Activated T-helper 17 cell treated with anti-CD3 and anti-CD28 coated beads, Interleukin-2, amount 50 U/mL, for 72 hours (primary cell): ENCODE data around the gene ABCB11. TPM values are rescaled to one million over a fixed set of nuclear protein-coding genes. Genes with fewer than 3 reads are reported as not detected.
"Not testable (repeated sequence)": the region's sequence is repeated elsewhere in the genome, so short reads cannot be mapped to it uniquely, and the experiment has no call there.

Source experiments
- ATAC-seq: fragments of 150-1000 bp; cut with Tn5 transposase; replicated peaks from 2 replicates; pipeline ENCODE4 v1.10.0; 2021; ENCODE audit warnings: mild to moderate bottlenecking, moderate library complexity
- H3K27ac Mint-ChIP-seq: one replicate; pipeline ENCODE4 v1.8.0; 2022; ENCODE audit warnings: mixed read lengths
- H3K27me3 Mint-ChIP-seq: one replicate; pipeline ENCODE4 v1.8.0; 2022; ENCODE audit warnings: mixed read lengths
- H3K36me3 Mint-ChIP-seq: one replicate; pipeline ENCODE4 v1.8.0; 2022; ENCODE audit warnings: low read depth, mild to moderate bottlenecking, mixed read lengths
- H3K4me1 Mint-ChIP-seq: one replicate; pipeline ENCODE4 v1.8.0; 2022; ENCODE audit warnings: mixed read lengths
- H3K4me3 Mint-ChIP-seq: one replicate; pipeline ENCODE4 v1.8.0; 2022; ENCODE audit warnings: mild to moderate bottlenecking, mixed read lengths
- H3K9me3 Mint-ChIP-seq: one replicate; pipeline ENCODE4 v1.8.0; 2022; ENCODE audit warnings: mixed read lengths
- total RNA-seq, 2 donors: library from RNA; stranded (reverse); gene quantifications; one replicate each; pipeline ENCODE4 v1.2.3, GENCODE V29; 2022

ABCB11 gene
- total RNA-seq: not detected

DNA sequence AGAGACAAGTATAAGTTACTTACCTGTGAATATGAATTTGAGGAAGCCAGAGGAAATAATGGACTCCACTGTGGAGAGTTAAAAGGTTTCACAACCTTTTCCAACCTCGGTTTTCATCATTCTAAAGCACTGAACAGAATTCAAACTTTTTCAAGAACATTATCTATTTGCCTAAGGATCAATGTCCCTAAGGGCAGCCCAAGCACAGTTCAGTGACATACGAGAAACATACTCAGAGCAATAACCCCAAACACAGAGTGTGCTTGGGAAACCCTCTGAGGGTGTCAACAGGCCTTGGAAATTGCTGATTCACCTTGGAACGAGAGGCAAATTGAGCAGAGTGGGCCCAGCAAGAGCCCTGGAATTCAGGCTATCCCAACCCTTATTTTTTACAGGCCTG, at the start of gene ABCB11:
TSS of gene ABCB11 (minus strand) at position 123 of the 400 bp plus-strand sequence. CDS start 13,199 bp downstream, outside the sequence.
- Mint-ChIP-seq H3K27me3 (no peaks in the 10 kb centered on the region), H3K4me3 (no peak within 1 kb of the TSS), H3K36me3 (no peaks in the 10 kb centered on the region), H3K27ac (no peak within 1 kb of the TSS), H3K9me3 (peaks cover 5% of the 10 kb centered on the region), H3K4me1 (no peaks in the 10 kb centered on the region)
- ATAC-seq: no peak

DNA sequence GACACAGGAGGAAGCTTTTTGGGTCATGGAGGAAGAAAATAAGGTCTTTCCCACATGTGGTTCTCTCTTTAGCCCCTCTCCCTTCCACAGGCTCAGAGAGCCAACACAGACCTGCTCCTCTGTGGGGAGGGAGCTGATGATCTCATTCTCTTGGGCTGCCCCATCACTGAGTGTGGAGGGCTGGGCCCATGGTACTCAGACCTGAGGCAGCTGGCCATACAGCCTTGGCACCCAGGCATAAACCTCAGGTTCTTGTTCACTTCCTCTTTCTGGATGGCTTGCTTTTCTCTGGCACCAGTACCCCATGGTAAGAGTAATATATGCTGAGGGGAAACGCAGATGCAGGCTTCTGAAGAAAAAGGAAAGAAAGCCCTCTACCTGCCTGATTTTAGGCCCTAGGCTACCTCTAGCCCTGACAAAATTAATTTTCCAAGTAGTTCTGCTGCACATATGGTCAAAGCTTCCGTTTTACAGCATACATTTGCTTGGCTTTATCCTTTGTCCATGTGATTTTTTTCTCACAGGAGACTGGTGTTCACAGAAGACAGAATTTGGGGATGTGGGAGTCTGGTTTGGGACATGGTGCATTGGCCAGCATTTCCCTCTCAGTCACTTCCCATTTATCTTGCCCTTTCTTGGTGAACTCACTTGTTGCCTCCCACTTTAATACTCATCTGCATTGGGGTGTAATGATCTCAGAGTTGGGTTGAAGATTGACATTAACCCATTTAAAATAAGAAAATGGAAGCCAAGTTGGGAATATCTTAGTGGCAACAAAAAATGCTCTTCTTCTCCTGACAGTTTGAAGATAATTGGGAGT, 49.3 kb upstream of the ABCB11 start:
- no peaks in the 10 kb centered on the region for H3K4me1 Mint-ChIP-seq
- no peak overlapping the region for H3K27ac Mint-ChIP-seq
- H3K27me3 Mint-ChIP-seq: no peaks in the 10 kb centered on the region
- no peak for ATAC-seq
- H3K9me3 Mint-ChIP-seq: no peaks in the 10 kb centered on the region
- no peaks in the 10 kb centered on the region for H3K36me3 Mint-ChIP-seq
- H3K4me3 Mint-ChIP-seq: no peak overlapping the region

- no peak overlapping the region for H3K27ac Mint-ChIP-seq
- no peak for ATAC-seq
- H3K4me1 Mint-ChIP-seq: peaks cover 5% of the 10 kb centered on the region
- H3K4me3 Mint-ChIP-seq: no peak overlapping the region
- H3K9me3 Mint-ChIP-seq: no peaks in the 10 kb centered on the region
- H3K36me3 Mint-ChIP-seq: no peaks in the 10 kb centered on the region
- no peaks in the 10 kb centered on the region for H3K27me3 Mint-ChIP-seq
These were observed 46.6 kb upstream of the ABCB11 start for GRCh38 chr2:169077674-169078240.

- H3K36me3 Mint-ChIP-seq: no peaks in the 10 kb centered on the region
- H3K9me3 Mint-ChIP-seq: no peaks in the 10 kb centered on the region
- H3K27me3 Mint-ChIP-seq: peaks cover 3% of the 10 kb centered on the region
- peak overlapping the region; percentile 91 for H3K27ac Mint-ChIP-seq
- ATAC-seq: peak; percentile 81
- peak overlapping the region; percentile 37 for H3K4me3 Mint-ChIP-seq
- H3K4me1 Mint-ChIP-seq: peaks cover 8% of the 10 kb centered on the region
These were observed 43.0 kb upstream of the ABCB11 start for GRCh38 chr2:169073963-169074751.

DNA sequence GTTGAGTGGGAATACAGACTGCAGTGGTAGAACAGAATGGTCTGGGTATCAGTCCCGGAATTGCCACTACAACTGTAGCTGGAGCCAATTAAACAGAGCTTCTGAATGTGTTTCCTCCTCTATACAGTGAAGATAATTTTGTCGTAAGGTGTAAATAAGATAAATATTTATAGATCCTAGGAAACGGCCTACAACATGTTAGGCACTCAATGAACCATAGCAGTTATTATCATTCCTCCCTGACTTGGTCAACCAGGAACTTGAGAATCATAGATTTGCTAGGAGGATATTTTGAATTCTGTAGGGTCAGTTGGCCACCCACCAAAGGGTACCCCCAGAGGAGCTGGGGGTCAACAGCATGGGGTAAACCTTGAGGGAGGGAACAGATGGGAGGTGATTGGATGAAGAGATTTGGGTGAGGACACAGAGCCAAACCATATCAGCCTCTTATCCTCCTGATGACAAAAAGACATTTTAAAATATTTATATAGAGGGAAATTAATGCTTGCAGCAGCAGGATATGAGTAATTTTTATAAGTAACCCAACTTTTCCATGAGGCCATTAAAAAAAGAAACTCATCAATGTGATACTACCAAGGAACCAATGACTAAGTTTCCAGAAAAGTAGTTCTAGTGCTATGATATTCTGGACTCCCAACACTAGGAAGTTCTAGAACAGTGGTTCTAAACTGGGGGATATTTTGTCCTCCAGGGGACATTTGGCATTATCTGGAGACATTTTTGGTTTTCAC, 42.3 kb upstream of the ABCB11 start:
- peaks cover 3% of the 10 kb centered on the region for H3K27me3 Mint-ChIP-seq
- H3K9me3 Mint-ChIP-seq: no peaks in the 10 kb centered on the region
- peak overlapping the region; percentile 37 for H3K4me3 Mint-ChIP-seq
- peaks cover 9% of the 10 kb centered on the region for H3K4me1 Mint-ChIP-seq
- ATAC-seq: peak; percentile 41
- H3K27ac Mint-ChIP-seq: peak overlapping the region; percentile 91
- no peaks in the 10 kb centered on the region for H3K36me3 Mint-ChIP-seq

GRCh38 chr2:169072163-169072925, 41.2 kb upstream of the ABCB11 start:
- H3K27ac Mint-ChIP-seq: peak overlapping the region; percentile 91
- peak overlapping the region; percentile 38 for H3K4me3 Mint-ChIP-seq
- H3K36me3 Mint-ChIP-seq: no peaks in the 10 kb centered on the region
- H3K4me1 Mint-ChIP-seq: peaks cover 9% of the 10 kb centered on the region
- no peak for ATAC-seq
- H3K27me3 Mint-ChIP-seq: peaks cover 3% of the 10 kb centered on the region
- no peaks in the 10 kb centered on the region for H3K9me3 Mint-ChIP-seq

GRCh38 chr2:169071455-169071854, 40.3 kb upstream of the ABCB11 start:
- no peak for ATAC-seq
- H3K27ac Mint-ChIP-seq: no peak overlapping the region
- peaks cover 3% of the 10 kb centered on the region for H3K27me3 Mint-ChIP-seq
- no peaks in the 10 kb centered on the region for H3K9me3 Mint-ChIP-seq
- H3K4me1 Mint-ChIP-seq: peaks cover 9% of the 10 kb centered on the region
- no peaks in the 10 kb centered on the region for H3K36me3 Mint-ChIP-seq
- no peak overlapping the region for H3K4me3 Mint-ChIP-seq

- H3K36me3 Mint-ChIP-seq: no peaks in the 10 kb centered on the region
- peaks cover 3% of the 10 kb centered on the region for H3K27me3 Mint-ChIP-seq
- peak overlapping the region; percentile 49 for H3K4me3 Mint-ChIP-seq
- no peak for ATAC-seq
- no peaks in the 10 kb centered on the region for H3K9me3 Mint-ChIP-seq
- H3K4me1 Mint-ChIP-seq: peaks cover 9% of the 10 kb centered on the region
- peak overlapping the region; percentile 58 for H3K27ac Mint-ChIP-seq
These were observed 38.7 kb upstream of the ABCB11 start for GRCh38 chr2:169069833-169070232.

DNA sequence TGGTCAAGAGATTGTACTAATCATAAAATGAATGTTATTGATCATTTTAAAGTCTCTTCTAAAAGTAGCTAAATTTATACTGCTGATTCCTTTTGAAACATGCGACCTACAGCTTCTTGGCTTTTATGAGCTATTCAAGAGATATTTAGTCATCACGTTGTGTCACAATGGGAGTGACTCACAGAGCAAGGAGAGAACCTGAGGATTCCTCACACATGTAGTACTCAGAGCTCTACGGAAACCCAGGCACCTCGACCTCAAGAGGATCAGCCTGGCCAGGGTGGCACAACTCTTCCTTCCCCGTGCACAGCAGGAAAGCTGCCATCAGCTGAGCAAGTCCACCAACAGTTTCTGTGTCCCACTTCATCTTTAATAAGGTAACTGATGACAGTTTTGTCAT, 38.2 kb upstream of the ABCB11 start, which contains the start of gene DHRS9:
TSS of gene DHRS9 (plus strand) at position 223 of the 400 bp plus-strand sequence. CDS start 12,019 bp downstream, outside the sequence.
- H3K36me3 Mint-ChIP-seq: no peaks in the 10 kb centered on the region
- H3K4me1 Mint-ChIP-seq: peaks cover 9% of the 10 kb centered on the region
- peaks cover 3% of the 10 kb centered on the region for H3K27me3 Mint-ChIP-seq
- no peaks in the 10 kb centered on the region for H3K9me3 Mint-ChIP-seq
- peak; percentile 90 for ATAC-seq
- peak within 1 kb of the TSS; percentile 58 for H3K27ac Mint-ChIP-seq
- H3K4me3 Mint-ChIP-seq: peak within 1 kb of the TSS; percentile 49

DNA sequence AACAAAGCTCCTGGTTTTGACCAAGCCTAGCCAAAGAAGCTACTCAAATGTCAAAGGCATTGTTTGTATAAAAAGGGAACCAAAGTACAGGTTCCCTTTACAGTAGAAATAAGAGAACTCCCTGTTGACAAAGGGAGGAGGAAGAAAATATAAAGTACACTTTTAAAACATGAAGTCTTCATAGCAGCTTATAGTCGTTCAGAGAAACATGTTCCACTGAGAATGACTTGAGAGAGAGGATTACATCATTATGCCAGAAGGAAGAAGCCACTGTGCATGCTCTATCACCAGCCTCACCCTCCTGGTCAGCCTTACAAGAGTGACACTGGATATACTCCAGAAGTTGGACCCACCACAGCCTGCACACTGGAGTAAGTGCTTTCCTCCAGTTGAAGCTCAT, 35.8 kb upstream of the ABCB11 start:
- peaks cover 3% of the 10 kb centered on the region for H3K4me1 Mint-ChIP-seq
- H3K4me3 Mint-ChIP-seq: no peak overlapping the region
- no peak overlapping the region for H3K27ac Mint-ChIP-seq
- no peak for ATAC-seq
- H3K9me3 Mint-ChIP-seq: no peaks in the 10 kb centered on the region
- H3K36me3 Mint-ChIP-seq: no peaks in the 10 kb centered on the region
- peaks cover 3% of the 10 kb centered on the region for H3K27me3 Mint-ChIP-seq

- no peak overlapping the region for H3K27ac Mint-ChIP-seq
- H3K27me3 Mint-ChIP-seq: no peaks in the 10 kb centered on the region
- peaks cover 3% of the 10 kb centered on the region for H3K4me1 Mint-ChIP-seq
- no peaks in the 10 kb centered on the region for H3K36me3 Mint-ChIP-seq
- ATAC-seq: no peak
- H3K9me3 Mint-ChIP-seq: no peaks in the 10 kb centered on the region
- no peak overlapping the region for H3K4me3 Mint-ChIP-seq
These were observed 34.9 kb upstream of the ABCB11 start for GRCh38 chr2:169065864-169066517.

- no peak overlapping the region for H3K4me3 Mint-ChIP-seq
- no peak overlapping the region for H3K27ac Mint-ChIP-seq
- H3K27me3 Mint-ChIP-seq: no peaks in the 10 kb centered on the region
- H3K36me3 Mint-ChIP-seq: no peaks in the 10 kb centered on the region
- no peak for ATAC-seq
- no peaks in the 10 kb centered on the region for H3K9me3 Mint-ChIP-seq
- H3K4me1 Mint-ChIP-seq: peaks cover 3% of the 10 kb centered on the region
These were observed 34.3 kb upstream of the ABCB11 start for GRCh38 chr2:169065422-169065821.

DNA sequence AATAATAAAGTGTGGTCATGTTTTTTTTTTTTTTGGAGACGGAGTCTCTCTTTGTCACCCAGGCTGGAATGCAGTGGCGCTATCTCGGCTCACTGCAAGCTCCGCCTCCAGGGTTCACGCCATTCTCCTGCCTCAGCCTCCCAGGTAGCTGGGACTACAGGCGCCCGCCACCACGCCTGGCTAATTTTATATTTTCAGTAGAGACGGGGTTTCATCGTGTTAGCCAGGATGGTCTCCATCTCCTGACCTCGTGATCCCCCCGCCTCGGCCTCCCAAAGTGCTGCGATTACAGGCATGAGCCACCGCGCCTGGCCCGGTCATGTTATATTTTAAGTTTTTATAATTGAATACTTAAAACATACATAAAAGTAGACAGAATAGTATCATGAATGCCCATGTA, 33.1 kb upstream of the ABCB11 start:
- ATAC-seq, H3K9me3 Mint-ChIP-seq, H3K4me3 Mint-ChIP-seq, H3K36me3 Mint-ChIP-seq, H3K4me1 Mint-ChIP-seq, H3K27ac Mint-ChIP-seq, H3K27me3 Mint-ChIP-seq: not testable (repeated sequence)
